H9 (cell line): Measurements from ENCODE around the gene HORMAD2. TPM values are rescaled to one million over a fixed set of nuclear protein-coding genes. Genes with fewer than 3 reads are reported as not detected.

ENCODE experiments used
- DNase-seq: peaks from one replicate; pipeline ENCODE4 v3.0.0-alpha.2; 2017
- H2AFZ ChIP-seq: one replicate; pipeline ENCODE4 v1.6.1; 2013; ENCODE audit warnings: mild to moderate bottlenecking, low read length, control low read depth, moderate library complexity
- H2AK5ac ChIP-seq: 2 replicates; pipeline ENCODE4 v1.6.1; 2013; ENCODE audit warnings: low read length, control low read depth, mixed read lengths; ENCODE audit not compliant: insufficient read length
- H2BK120ac ChIP-seq: one replicate; pipeline ENCODE4 v1.6.1; 2013; ENCODE audit warnings: low read depth, mild to moderate bottlenecking, low read length, control low read depth, inconsistent platforms; ENCODE audit not compliant: poor library complexity, severe bottlenecking
- H2BK12ac ChIP-seq: 2 replicates; pipeline ENCODE4 v1.6.1; 2013; ENCODE audit warnings: low read length, control low read depth, mixed read lengths, low read depth; ENCODE audit not compliant: insufficient read length
- H2BK15ac ChIP-seq: 2 replicates; pipeline ENCODE4 v1.6.1; 2013; ENCODE audit warnings: low read depth, low read length, control low read depth
- H2BK20ac ChIP-seq: one replicate; pipeline ENCODE4 v1.6.1; 2013; ENCODE audit warnings: low read depth, mild to moderate bottlenecking, low read length, control low read depth, inconsistent platforms; ENCODE audit not compliant: poor library complexity, severe bottlenecking
- H2BK5ac ChIP-seq: 2 replicates; pipeline ENCODE4 v1.6.1; 2013; ENCODE audit warnings: low read length, control low read depth, mixed read lengths; ENCODE audit not compliant: insufficient read length
- H3K14ac ChIP-seq: 2 replicates; pipeline ENCODE4 v1.6.1; 2013; ENCODE audit warnings: low read length, control low read depth; ENCODE audit not compliant: insufficient read depth
- H3K18ac ChIP-seq: 2 replicates; pipeline ENCODE4 v1.6.1; 2013; ENCODE audit warnings: low read depth, mild to moderate bottlenecking, mixed read lengths, low read length, control low read depth; ENCODE audit not compliant: insufficient read length
- H3K23ac ChIP-seq: 2 replicates; pipeline ENCODE4 v1.6.1; 2013; ENCODE audit warnings: low read length, control low read depth, mixed read lengths, low read depth; ENCODE audit not compliant: insufficient read length
- H3K23me2 ChIP-seq: 2 replicates; pipeline ENCODE4 v1.6.1; 2013; ENCODE audit warnings: low read depth, mild to moderate bottlenecking, mixed read lengths, low read length, control low read depth; ENCODE audit not compliant: insufficient read length, poor library complexity, severe bottlenecking
- H3K27ac ChIP-seq: 2 replicates; pipeline ENCODE4 v1.5.1; 2013; ENCODE audit warnings: low read length, control low read depth, mixed read lengths, low read depth; ENCODE audit not compliant: insufficient read length
- H3K27me3 ChIP-seq: 2 replicates; pipeline ENCODE4 v1.6.1; 2013; ENCODE audit warnings: low read length, control low read depth, inconsistent platforms; ENCODE audit not compliant: insufficient read depth
- H3K4ac ChIP-seq: 2 replicates; pipeline ENCODE4 v1.6.1; 2013; ENCODE audit warnings: low read depth, mild to moderate bottlenecking, control low read depth, inconsistent platforms, low read length, moderate library complexity
- H3K4me1 ChIP-seq: 2 replicates; pipeline ENCODE4 v1.6.1; 2013; ENCODE audit warnings: low read length, control low read depth, inconsistent platforms; ENCODE audit not compliant: insufficient read depth
- H3K4me2 ChIP-seq: 2 replicates; pipeline ENCODE4 v1.6.1; 2013; ENCODE audit warnings: low read length, control low read depth, mixed read lengths; ENCODE audit not compliant: insufficient read length, insufficient read depth
- H3K56ac ChIP-seq: 2 replicates; pipeline ENCODE4 v1.6.1; 2013; ENCODE audit warnings: low read depth, mild to moderate bottlenecking, mixed read lengths, low read length, control low read depth; ENCODE audit not compliant: insufficient read length
- H3K79me1 ChIP-seq: 2 replicates; pipeline ENCODE4 v1.6.1; 2013; ENCODE audit warnings: low read depth, mild to moderate bottlenecking, moderate library complexity, low read length, control low read depth, inconsistent platforms; ENCODE audit not compliant: insufficient read depth, poor library complexity, severe bottlenecking
- H3K79me2 ChIP-seq: 2 replicates; pipeline ENCODE4 v1.6.1; 2013; ENCODE audit warnings: low read length, control low read depth, inconsistent platforms; ENCODE audit not compliant: insufficient read depth
- H3K9ac ChIP-seq: 2 replicates; pipeline ENCODE4 v1.6.1; 2013; ENCODE audit warnings: low read length, control low read depth, mixed read lengths; ENCODE audit not compliant: insufficient read length; ENCODE audit errors: extremely low read depth
- H3K9me3 ChIP-seq: one replicate; pipeline ENCODE4 v1.6.1; 2013; ENCODE audit warnings: low read depth, low read length, inconsistent platforms; ENCODE audit not compliant: control insufficient read depth
- H3T11ph ChIP-seq: one replicate; pipeline ENCODE4 v1.6.1; 2013; ENCODE audit warnings: mild to moderate bottlenecking, low read length, control low read depth, inconsistent platforms
- H4K20me1 ChIP-seq: one replicate; pipeline ENCODE4 v1.6.1; 2013; ENCODE audit not compliant: control insufficient read depth, insufficient read length, insufficient read depth
- H4K5ac ChIP-seq: 2 replicates; pipeline ENCODE4 v1.6.1; 2013; ENCODE audit warnings: low read depth, mild to moderate bottlenecking, mixed read lengths, low read length, control low read depth; ENCODE audit not compliant: insufficient read length
- H4K8ac ChIP-seq: replicated peaks from 2 replicates; pipeline ENCODE4 v1.6.1; 2013; ENCODE audit warnings: low read length, control low read depth, mixed read lengths, low read depth; ENCODE audit not compliant: insufficient read length
- H4K91ac ChIP-seq: 2 replicates; pipeline ENCODE4 v1.6.1; 2013; ENCODE audit warnings: low read depth, mild to moderate bottlenecking, moderate library complexity, mixed read lengths, low read length, control low read depth; ENCODE audit not compliant: insufficient read length
- H3K27ac Mint-ChIP-seq, 3 experiments: 2 replicates in 2 of 3; 3 replicates in 1 of 3; pipeline ENCODE4 v1.8.0; 2020 to 2021; ENCODE audit warnings: mixed read lengths in 3 of 3, mild to moderate bottlenecking in 1 of 3, moderate library complexity in 1 of 3
- H3K27me3 Mint-ChIP-seq: 2 replicates; pipeline ENCODE4 v1.8.0; 2021; ENCODE audit warnings: low read depth, mild to moderate bottlenecking, moderate library complexity, mixed read lengths
- H3K36me3 Mint-ChIP-seq, 3 experiments: 2 replicates in 2 of 3; 3 replicates in 1 of 3; pipeline ENCODE4 v1.8.0; 2020 to 2021; ENCODE audit warnings: low read depth in 3 of 3, mixed read lengths in 3 of 3; ENCODE audit not compliant: insufficient read depth in 1 of 3
- H3K4me1 Mint-ChIP-seq, 2 experiments: 2 replicates each; pipeline ENCODE4 v1.8.0; 2020; ENCODE audit warnings: mixed read lengths in 2 of 2
- H3K4me3 Mint-ChIP-seq, 2 experiments: 2 replicates in 1 of 2; 3 replicates in 1 of 2; pipeline ENCODE4 v1.8.0; 2020 to 2021; ENCODE audit warnings: mild to moderate bottlenecking in 2 of 2, mixed read lengths in 2 of 2, moderate library complexity in 1 of 2
- H3K9me3 Mint-ChIP-seq, 2 experiments: 2 replicates in 1 of 2; 3 replicates in 1 of 2; pipeline ENCODE4 v1.8.0; 2020; ENCODE audit warnings: mild to moderate bottlenecking in 2 of 2, mixed read lengths in 2 of 2, moderate library complexity in 1 of 2
- CTCF ChIP-seq: fragments of 200-600 bp; sonication (generic); conservative IDR thresholded peaks from 3 replicates; pipeline ENCODE4 v1.8.0; 2021; ENCODE audit warnings: antibody characterized with exemption, mild to moderate bottlenecking
- WGBS: extraction: QIAGEN DNeasy Blood & Tissue Kit; methylation state at CpG from one replicate; pipeline ENCODE4 v1.1.7; 2013; ENCODE audit warnings: missing lambda C conversion rate, low lambda C conversion rate, mixed read lengths; ENCODE audit not compliant: insufficient read length; ENCODE audit errors: extremely low coverage; 5-methylcytosine and 5-hydroxymethylcytosine counted together
- total RNA-seq: library from RNA; stranded (reverse); gene quantifications from 2 replicates; pipeline ENCODE4 v1.2.1, GENCODE V29; 2021

The HORMAD2 gene
- total RNA-seq, 1 experiment from 2014 or later: not detected

GRCh38 chr22:30144391-30144790 is 64.1 kb downstream of the HORMAD2 start:
- Histone ChIP-seq H3K79me2 (no peaks in the 10 kb centered on the region), H3K4me1 (no peaks in the 10 kb centered on the region), H4K91ac (no peak overlapping the region), H2BK15ac (no peak overlapping the region), H4K8ac (no peak overlapping the region), H3K9ac (no peak overlapping the region), H3K56ac (no peak overlapping the region), H2BK12ac (no peak overlapping the region), H3K23ac (no peak overlapping the region), H3K9me3 (no peaks in the 10 kb centered on the region), H3K27ac (no peak overlapping the region), H3K4me2 (no peak overlapping the region), H3K14ac (no peak overlapping the region), H2AFZ (no peak overlapping the region), H3K18ac (no peak overlapping the region), H2BK20ac (no peak overlapping the region), H4K20me1 (no peaks in the 10 kb centered on the region), H2BK5ac (no peak overlapping the region), H3K23me2 (no peaks in the 10 kb centered on the region), H3K79me1 (no peaks in the 10 kb centered on the region), H3K4ac (no peak overlapping the region), H3K27me3 (no peaks in the 10 kb centered on the region), H3T11ph (no peak overlapping the region), H2AK5ac (no peak overlapping the region), H4K5ac (no peak overlapping the region), H2BK120ac (no peak overlapping the region)
- DNase-seq: no peak
- H3K4me1 Mint-ChIP-seq: no peaks in the 10 kb centered on the region
- H3K27ac Mint-ChIP-seq: no peak overlapping the region
- peaks cover 13% of the 10 kb centered on the region for H3K27me3 Mint-ChIP-seq
- WGBS: no CpG with 5 or more reads among the region's 5 CpGs
- H3K4me3 Mint-ChIP-seq: no peak overlapping the region
- peaks cover 4 to 17% of the 10 kb centered on the region in 2 experiments; a peak in 4 of 5 replicates for H3K9me3 Mint-ChIP-seq
- no peak for TF ChIP-seq CTCF
- H3K36me3 Mint-ChIP-seq: no peaks in the 10 kb centered on the region
